PFSK-1 (cell line): ENCODE data around the gene SLCO1A2.

Experiments used
- FOXP2 ChIP-seq: optimal IDR thresholded peaks from 2 replicates; pipeline ENCODE3; 2011; ENCODE audit warnings: borderline replicate concordance, control low read depth, inconsistent platforms; ENCODE audit not compliant: insufficient read depth; ENCODE audit errors: extremely low read length, extremely low read depth
- POLR2AphosphoS5 ChIP-seq: IDR thresholded peaks from 2 replicates; pipeline ENCODE4 v1.6.1; 2012; ENCODE audit warnings: low read depth, mild to moderate bottlenecking, control low read depth, low read length, moderate library complexity
- SIN3A ChIP-seq: IDR thresholded peaks from 2 replicates; pipeline ENCODE4 v1.6.1; 2012; ENCODE audit warnings: mild to moderate bottlenecking, low read length, moderate library complexity, borderline replicate concordance; ENCODE audit not compliant: insufficient read depth
- TAF1 ChIP-seq: IDR thresholded peaks from 2 replicates; pipeline ENCODE4 v1.6.1; 2012; ENCODE audit warnings: low read length, control low read depth, borderline replicate concordance; ENCODE audit not compliant: insufficient read depth
- TF ChIP-seq, protein P1 (sequence below), 2 experiments: IDR thresholded peaks; 2 replicates each; pipeline versions ENCODE4 v1.6.1 to v1.8.0; 2011 to 2012; ENCODE audit warnings: low read depth in 2 of 2, low read length in 2 of 2, control low read depth in 1 of 2, inconsistent platforms in 1 of 2, mild to moderate bottlenecking in 1 of 2, moderate library complexity in 1 of 2; ENCODE audit not compliant: insufficient read depth in 1 of 2

The SLCO1A2 gene

DNA sequence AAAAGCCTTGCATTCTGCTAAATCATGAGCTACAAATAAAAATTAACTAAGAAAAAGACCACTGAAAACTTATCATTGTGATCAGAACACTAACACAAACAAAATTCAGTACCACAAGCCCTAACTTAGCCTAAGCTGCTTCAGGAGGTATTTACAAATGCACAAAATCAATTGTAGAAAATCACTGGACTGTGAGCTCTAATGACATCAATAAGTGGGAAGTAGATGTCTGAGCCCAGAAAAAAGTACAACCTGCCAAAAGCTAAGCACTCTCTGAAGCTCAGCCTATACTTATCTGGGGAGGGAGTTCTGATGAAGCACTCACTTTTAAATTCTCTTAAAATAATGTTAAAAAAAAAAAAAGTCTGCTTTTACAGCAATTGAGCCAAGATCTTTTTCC lies 110.8 kb downstream of the SLCO1A2 start:
- TF ChIP-seq POLR2AphosphoS5 (no peak), TAF1 (no peak), FOXP2 (no peak), SIN3A (no peak)
- TF ChIP-seq, protein P1, sequence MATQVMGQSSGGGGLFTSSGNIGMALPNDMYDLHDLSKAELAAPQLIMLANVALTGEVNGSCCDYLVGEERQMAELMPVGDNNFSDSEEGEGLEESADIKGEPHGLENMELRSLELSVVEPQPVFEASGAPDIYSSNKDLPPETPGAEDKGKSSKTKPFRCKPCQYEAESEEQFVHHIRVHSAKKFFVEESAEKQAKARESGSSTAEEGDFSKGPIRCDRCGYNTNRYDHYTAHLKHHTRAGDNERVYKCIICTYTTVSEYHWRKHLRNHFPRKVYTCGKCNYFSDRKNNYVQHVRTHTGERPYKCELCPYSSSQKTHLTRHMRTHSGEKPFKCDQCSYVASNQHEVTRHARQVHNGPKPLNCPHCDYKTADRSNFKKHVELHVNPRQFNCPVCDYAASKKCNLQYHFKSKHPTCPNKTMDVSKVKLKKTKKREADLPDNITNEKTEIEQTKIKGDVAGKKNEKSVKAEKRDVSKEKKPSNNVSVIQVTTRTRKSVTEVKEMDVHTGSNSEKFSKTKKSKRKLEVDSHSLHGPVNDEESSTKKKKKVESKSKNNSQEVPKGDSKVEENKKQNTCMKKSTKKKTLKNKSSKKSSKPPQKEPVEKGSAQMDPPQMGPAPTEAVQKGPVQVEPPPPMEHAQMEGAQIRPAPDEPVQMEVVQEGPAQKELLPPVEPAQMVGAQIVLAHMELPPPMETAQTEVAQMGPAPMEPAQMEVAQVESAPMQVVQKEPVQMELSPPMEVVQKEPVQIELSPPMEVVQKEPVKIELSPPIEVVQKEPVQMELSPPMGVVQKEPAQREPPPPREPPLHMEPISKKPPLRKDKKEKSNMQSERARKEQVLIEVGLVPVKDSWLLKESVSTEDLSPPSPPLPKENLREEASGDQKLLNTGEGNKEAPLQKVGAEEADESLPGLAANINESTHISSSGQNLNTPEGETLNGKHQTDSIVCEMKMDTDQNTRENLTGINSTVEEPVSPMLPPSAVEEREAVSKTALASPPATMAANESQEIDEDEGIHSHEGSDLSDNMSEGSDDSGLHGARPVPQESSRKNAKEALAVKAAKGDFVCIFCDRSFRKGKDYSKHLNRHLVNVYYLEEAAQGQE (IDR thresholded peaks at IDR 0.05; ENCODE audit: insufficient read depth in 1 of 2, low read depth in 2 of 2, low read length in 2 of 2), result no peak

DNA sequence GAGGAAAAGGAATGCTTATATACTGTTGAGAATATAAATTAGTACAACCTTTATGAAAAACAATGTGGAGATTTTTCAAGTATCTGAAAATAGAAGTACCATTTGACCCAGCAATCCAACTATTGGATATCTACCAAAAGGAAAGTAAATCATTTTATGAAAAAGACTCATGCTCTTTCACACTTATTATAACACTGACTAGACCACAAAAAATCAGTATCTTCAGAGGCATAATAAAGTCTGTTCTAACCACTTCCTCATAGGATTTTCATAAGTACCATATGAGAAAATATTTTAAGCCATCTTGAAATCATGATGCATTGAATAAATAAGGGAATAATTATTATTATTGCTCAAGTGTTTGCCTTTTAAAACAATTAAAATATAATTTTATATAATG lies 112.9 kb downstream of the SLCO1A2 start:
- TF ChIP-seq TAF1, result no peak
- TF ChIP-seq FOXP2, result no peak
- TF ChIP-seq, protein P1 (IDR thresholded peaks at IDR 0.05; ENCODE audit: insufficient read depth in 1 of 2, low read depth in 2 of 2, low read length in 2 of 2), result no peak
- no peak for TF ChIP-seq POLR2AphosphoS5
- TF ChIP-seq SIN3A, result no peak

GRCh38 chr12:21221072-21221471 lies 113.6 kb downstream of the SLCO1A2 start:
- TF ChIP-seq TAF1 (no peak), POLR2AphosphoS5 (no peak), SIN3A (no peak), FOXP2 (no peak)
- TF ChIP-seq, protein P1 (IDR thresholded peaks at IDR 0.05; ENCODE audit: insufficient read depth in 1 of 2, low read depth in 2 of 2, low read length in 2 of 2), result no peak

GRCh38 chr12:21220266-21220665 lies 114.5 kb downstream of the SLCO1A2 start:
- TF ChIP-seq SIN3A, result no peak
- TF ChIP-seq, protein P1 (IDR thresholded peaks at IDR 0.05; ENCODE audit: insufficient read depth in 1 of 2, low read depth in 2 of 2, low read length in 2 of 2), result no peak

DNA sequence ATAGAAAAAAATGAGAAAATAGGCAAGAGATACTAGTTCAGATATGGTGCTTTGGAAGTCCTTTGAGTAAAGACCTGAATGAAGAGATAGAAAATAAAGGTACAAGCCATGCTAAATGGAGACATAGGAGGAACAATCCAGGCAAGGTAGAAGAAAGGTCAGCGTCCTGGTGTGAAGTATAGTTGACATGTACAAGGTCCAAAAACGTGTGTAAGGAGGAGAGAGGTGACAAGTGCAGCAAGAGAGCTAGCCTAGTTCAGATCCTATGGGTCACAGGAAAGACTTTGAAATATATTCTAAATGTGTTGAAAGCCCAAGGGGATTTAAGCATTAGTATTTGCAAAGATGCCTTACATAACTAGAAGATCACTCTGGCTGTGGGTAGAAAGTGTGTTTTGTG lies 115.5 kb downstream of the SLCO1A2 start:
- TF ChIP-seq POLR2AphosphoS5, result no peak
- no peak for TF ChIP-seq SIN3A
- TF ChIP-seq, protein P1 (IDR thresholded peaks at IDR 0.05; ENCODE audit: insufficient read depth in 1 of 2, low read depth in 2 of 2, low read length in 2 of 2), result no peak
- no peak for TF ChIP-seq TAF1
- TF ChIP-seq FOXP2, result no peak
